Naive B cell (primary cell): ENCODE results near the gene MNDA. TPM values are rescaled to one million over a fixed set of nuclear protein-coding genes. Genes with fewer than 3 reads are reported as not detected.
A peak's percentile ranks its signal among the peaks of the same experiment; 100 is the strongest.
"Not testable (repeated sequence)": the region's sequence is repeated elsewhere in the genome, so short reads cannot be mapped to it uniquely, and the experiment has no call there.

Experiments used
- ATAC-seq, 2 donors: fragments of 150-1000 bp; cut with Tn5 transposase; 2 replicates each; pipeline ENCODE4 v1.10.0; 2021; ENCODE audit warnings: low read depth in 2 of 2, mild to moderate bottlenecking in 2 of 2, moderate library complexity in 2 of 2
- DNase-seq: peaks from one replicate; pipeline ENCODE4 v3.0.0; 2022
- H3K27ac Mint-ChIP-seq, 6 donors: one replicate each; pipeline ENCODE4 v1.8.0; 2020 to 2022; ENCODE audit warnings: mild to moderate bottlenecking in 6 of 6, mixed read lengths in 6 of 6, moderate library complexity in 5 of 6, inconsistent platforms in 2 of 6
- H3K27me3 Mint-ChIP-seq, 3 donors: one replicate each; pipeline ENCODE4 v1.8.0; 2021 to 2022; ENCODE audit warnings: mixed read lengths in 3 of 3, mild to moderate bottlenecking in 1 of 3
- H3K36me3 Mint-ChIP-seq, 2 donors: one replicate each; pipeline ENCODE4 v1.8.0; 2020 to 2022; ENCODE audit warnings: mixed read lengths in 2 of 2, inconsistent platforms in 1 of 2, mild to moderate bottlenecking in 1 of 2
- H3K4me1 Mint-ChIP-seq, 3 donors: one replicate each; pipeline ENCODE4 v1.8.0; 2020 to 2022; ENCODE audit warnings: mixed read lengths in 3 of 3, inconsistent platforms in 1 of 3, mild to moderate bottlenecking in 1 of 3, moderate library complexity in 1 of 3
- H3K4me3 Mint-ChIP-seq, 8 donors: one replicate each; pipeline ENCODE4 v1.8.0; 2020 to 2022; ENCODE audit warnings: mild to moderate bottlenecking in 8 of 8, mixed read lengths in 8 of 8, moderate library complexity in 8 of 8, inconsistent platforms in 2 of 8
- H3K9me3 Mint-ChIP-seq, 7 donors: one replicate each; pipeline ENCODE4 v1.8.0; 2020 to 2022; ENCODE audit warnings: mixed read lengths in 7 of 7, mild to moderate bottlenecking in 5 of 7, inconsistent platforms in 2 of 7, moderate library complexity in 1 of 7
- polyA plus RNA-seq, 6 donors: library from polyadenylated mRNA; unstranded; fragments of 300-500 nt; fragmentation: Illumina TruSeq; gene quantifications; one replicate each; pipeline ENCODE4 v1.2.3, GENCODE V29; 2021; ENCODE audit warnings: low read depth in 6 of 6

The MNDA gene
- polyA plus RNA-seq, 6 donors from 2014 or later, result 6.0 to 26.3 (median 8.8) TPM

DNA sequence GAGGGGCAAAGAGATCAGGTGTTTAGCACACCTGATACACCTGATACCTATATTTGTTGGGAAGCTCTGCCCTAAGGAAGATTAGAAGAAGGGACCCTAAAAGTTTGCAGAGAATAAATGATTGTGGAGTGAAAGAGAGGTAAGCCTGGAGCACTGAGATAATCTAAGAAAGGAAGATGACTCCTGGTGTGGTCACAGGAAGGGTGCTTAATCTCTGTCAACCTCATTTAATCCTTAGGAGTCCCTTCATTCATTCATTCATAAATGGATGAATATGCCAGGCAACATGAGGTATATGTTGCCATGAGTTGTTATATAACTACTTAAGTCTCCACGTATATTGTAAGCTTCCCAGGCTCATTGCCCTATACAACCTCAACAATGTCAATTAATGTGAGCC, 16.2 kb upstream of the MNDA start:
- Mint-ChIP-seq H3K9me3 (no peaks in the 10 kb centered on the region), H3K4me3 (no peak overlapping the region), H3K27ac (no peak overlapping the region), H3K27me3 (no peaks in the 10 kb centered on the region), H3K36me3 (no peaks in the 10 kb centered on the region), H3K4me1 (peaks cover 0 to 10% (median 0%) of the 10 kb centered on the region in 3 donors)
- no peak for ATAC-seq
- DNase-seq, result no peak

DNA sequence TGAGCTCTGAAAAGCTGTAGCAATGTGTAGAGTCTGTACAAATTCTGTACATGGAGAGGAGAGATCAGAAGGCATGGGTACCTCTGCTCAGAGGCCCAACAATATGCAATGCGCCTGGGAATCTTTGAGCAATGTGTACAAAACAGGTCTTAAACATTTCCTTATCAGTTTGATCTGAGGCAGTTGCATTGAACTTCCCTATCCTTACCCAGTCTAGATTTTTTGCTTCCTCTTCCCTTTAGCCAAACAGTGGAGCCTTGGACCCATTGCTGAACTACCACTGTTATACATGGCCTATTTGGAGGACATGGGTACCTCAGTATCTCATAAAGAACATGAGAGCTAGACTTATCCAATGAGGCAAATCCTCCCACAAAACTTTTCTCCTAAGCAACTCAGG, 12.6 kb upstream of the MNDA start:
- Mint-ChIP-seq H3K27me3 (peaks cover 4 to 20% (median 10%) of the 10 kb centered on the region in 3 donors), H3K27ac (no peak overlapping the region), H3K9me3 (no peaks in the 10 kb centered on the region), H3K36me3 (no peaks in the 10 kb centered on the region), H3K4me1 (no peaks in the 10 kb centered on the region), H3K4me3 (no peak overlapping the region)
- DNase-seq (no peak), ATAC-seq (no peak)

DNA sequence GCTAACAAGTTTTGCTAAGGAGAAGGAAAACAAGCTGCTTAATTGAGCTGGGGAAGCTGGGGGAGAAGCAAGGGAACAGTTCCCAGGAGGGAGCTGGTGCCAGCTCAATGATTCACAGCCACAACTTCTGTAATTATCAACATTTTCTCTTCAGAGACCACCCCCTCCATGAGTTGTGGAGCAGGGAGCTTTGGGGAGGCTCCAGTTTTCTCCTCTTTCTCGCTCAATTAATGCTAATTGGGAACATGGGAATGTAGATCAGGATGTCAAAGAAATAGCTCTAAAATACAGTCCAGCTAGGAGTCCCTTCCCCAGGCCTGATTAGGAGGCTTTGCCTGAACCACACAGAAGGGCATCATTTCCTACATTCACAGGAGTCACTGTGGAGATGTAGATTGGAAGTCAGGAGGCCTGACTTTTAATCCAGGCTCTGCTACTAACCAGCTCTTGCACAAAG, 12.1 kb upstream of the MNDA start:
- Mint-ChIP-seq H3K36me3 (no peaks in the 10 kb centered on the region), H3K27me3 (peaks cover 4 to 23% (median 14%) of the 10 kb centered on the region in 3 donors), H3K9me3 (no peaks in the 10 kb centered on the region), H3K4me3 (no peak overlapping the region), H3K27ac (no peak overlapping the region), H3K4me1 (no peaks in the 10 kb centered on the region)
- no peak for DNase-seq
- no peak for ATAC-seq

DNA sequence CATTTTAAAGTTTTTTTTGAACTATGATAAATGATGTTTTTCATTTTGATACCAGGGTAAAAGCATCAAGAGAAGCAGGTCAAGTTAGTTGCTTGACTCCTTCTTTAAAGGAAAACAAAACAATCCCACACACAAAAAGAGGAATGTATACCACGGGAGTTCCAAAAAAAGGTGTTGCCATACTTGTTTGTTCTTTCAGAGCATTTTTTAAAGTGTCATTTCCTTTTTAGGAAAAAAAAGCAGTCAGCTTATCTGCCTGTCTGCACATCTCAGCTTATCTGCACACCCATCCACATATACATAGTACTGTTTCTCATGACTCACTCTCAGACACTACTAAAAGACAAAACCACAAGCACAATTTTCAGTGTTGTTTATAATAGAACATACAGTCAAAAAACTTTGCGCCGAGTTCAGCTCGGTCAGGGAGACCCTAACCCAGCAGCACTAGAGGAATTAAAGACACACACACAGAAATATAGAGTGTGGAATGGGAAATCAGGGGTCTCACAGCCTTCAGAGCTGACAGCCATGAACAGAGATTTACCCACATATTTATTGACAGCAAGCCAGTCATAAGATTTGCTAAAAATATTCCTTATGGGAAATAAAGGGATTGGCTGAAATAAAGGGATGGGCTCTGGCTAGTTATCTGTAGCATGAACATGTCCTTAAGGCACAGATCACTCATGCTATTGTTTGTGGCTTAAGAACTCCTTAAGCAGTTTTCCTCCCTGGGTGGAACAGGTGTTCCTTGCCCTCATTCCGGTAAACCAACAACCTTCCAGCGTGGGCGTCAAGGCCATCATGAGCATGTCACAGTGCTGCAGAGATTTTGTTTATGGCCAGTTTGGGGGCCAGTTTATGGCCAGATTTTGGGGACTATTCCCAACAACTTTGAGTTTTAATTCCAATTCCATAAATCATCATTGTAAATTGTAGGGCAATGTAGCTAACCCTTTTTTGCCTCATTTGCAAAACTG, 11.4 kb upstream of the MNDA start:
- Mint-ChIP-seq H3K9me3 (no peaks in the 10 kb centered on the region), H3K27ac (no peak overlapping the region), H3K36me3 (no peaks in the 10 kb centered on the region), H3K27me3 (peaks cover 4 to 26% (median 21%) of the 10 kb centered on the region in 3 donors), H3K4me1 (no peaks in the 10 kb centered on the region), H3K4me3 (no peak overlapping the region)
- ATAC-seq, result no peak
- DNase-seq, result no peak

DNA sequence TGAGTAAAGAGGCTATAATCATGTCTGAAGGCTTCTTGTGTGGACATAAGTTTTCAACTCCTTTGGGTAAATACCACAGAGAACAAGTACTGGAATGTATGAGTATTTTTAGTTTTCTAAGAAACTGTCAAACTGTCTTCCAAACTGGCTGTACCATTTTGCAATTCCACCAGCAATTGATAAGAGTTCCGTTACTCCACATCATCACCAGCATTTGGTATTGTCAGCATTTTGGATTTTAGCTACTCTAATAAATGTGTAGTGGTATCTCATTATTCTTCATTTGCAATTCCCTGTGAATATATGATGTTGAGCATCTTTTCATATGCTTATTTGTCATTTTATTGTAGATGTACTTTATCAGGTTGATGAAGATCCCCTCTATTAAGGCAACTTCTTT, 9.4 kb upstream of the MNDA start:
- DNase-seq, result no peak
- H3K36me3 Mint-ChIP-seq, result no peaks in the 10 kb centered on the region
- no peak overlapping the region for H3K4me3 Mint-ChIP-seq
- H3K27me3 Mint-ChIP-seq, result peaks cover 4 to 39% (median 31%) of the 10 kb centered on the region in 3 donors
- H3K4me1 Mint-ChIP-seq, result no peaks in the 10 kb centered on the region
- no peak overlapping the region for H3K27ac Mint-ChIP-seq
- ATAC-seq, result no peak
- H3K9me3 Mint-ChIP-seq, result peaks cover 0 to 8% (median 4%) of the 10 kb centered on the region in 7 donors

DNA sequence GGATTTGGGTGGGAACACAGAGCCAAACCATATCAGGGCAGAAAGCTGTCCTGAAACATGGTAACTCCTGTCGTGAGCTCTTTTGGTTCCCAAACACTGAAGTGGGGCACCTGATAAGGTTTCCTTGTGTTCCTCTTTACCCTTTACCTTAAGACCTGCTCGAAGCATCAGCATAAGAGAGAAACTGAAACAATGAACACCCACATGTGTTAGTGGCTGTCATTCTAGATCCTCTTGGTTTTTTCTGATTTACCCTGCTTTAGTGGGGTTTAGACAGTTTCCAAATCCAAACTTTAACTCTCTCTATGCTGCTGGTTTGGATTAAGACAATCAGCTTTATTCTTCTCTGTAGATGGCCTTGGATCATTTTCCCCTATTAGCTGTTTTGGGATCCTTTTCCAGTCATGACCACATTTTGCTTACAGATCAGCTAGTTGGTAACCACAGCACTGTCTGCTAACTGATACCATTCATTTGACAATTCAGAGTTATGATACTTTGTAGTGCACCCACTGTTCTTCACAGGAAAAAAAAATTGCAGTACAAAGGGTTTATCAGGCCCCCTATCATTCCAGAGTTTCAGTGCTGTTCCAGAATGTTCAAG, 975 bp upstream of the MNDA start:
- H3K9me3 Mint-ChIP-seq, result peaks cover 13 to 37% (median 27%) of the 10 kb centered on the region in 7 donors
- H3K4me3 Mint-ChIP-seq, result peak overlapping the region in 3 of 8 donors; percentile 27 to 83 (median 61)
- peaks cover 4 to 29% (median 14%) of the 10 kb centered on the region in 3 donors for H3K4me1 Mint-ChIP-seq
- H3K36me3 Mint-ChIP-seq, result peaks cover 3 to 24% of the 10 kb centered on the region in 2 donors
- peaks cover 0 to 23% (median 17%) of the 10 kb centered on the region in 3 donors for H3K27me3 Mint-ChIP-seq
- peak overlapping the region in 4 of 6 donors; percentile 26 to 88 (median 62) for H3K27ac Mint-ChIP-seq
- ATAC-seq, result peak; percentile 37 to 49
- DNase-seq, result no peak

DNA sequence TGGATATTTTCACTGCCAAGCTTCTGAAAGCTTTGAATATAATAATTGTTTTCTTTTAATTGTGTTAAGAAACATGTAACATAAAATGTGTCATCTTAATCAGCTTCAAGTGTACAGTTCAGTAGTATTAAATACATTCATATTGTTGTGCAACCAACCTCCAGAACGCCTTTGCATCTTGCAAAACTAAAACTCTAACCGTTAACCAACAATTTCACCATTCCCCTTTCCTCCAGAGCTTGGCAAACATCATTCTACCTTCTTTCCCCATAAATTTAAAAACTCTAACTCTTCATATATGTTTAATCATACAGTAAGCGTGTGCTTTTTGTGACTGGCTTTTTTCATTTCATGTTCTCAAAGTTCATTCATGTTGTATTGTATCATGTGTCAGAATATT, 2.1 kb downstream of the MNDA start:
- Mint-ChIP-seq H3K9me3 (peaks cover 5 to 21% (median 15%) of the 10 kb centered on the region in 7 donors), H3K4me3 (peak overlapping the region in 5 of 8 donors; percentile 10 to 70 (median 41)), H3K27ac (peak overlapping the region in 3 of 6 donors; percentile 4 to 44 (median 30)), H3K27me3 (peaks cover 0 to 13% (median 8%) of the 10 kb centered on the region in 3 donors), H3K36me3 (peaks cover 3 to 16% of the 10 kb centered on the region in 2 donors), H3K4me1 (peaks cover 4 to 29% (median 14%) of the 10 kb centered on the region in 3 donors)
- no peak for DNase-seq
- ATAC-seq, result no peak

DNA sequence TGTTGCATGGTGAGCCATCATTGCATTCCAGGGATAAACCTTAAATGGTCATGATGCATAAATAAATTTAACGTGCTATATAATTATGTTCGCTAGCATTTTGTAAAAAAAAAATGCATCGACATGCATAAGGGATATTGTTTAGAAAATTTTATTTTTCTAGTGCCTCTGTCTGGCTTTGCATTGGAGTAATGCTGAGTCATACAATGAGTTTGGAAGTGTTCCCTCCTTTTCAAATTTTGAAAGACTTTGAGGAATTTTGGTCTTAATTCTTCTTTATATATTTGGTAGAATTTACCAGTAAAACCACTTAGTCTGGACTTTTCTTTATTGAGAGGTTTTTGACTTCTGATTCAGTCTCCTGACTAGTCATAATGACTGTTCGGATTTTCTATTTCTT, 4.9 kb downstream of the MNDA start:
- peaks cover 7 to 25% (median 23%) of the 10 kb centered on the region in 3 donors for H3K27me3 Mint-ChIP-seq
- ATAC-seq, result no peak

DNA sequence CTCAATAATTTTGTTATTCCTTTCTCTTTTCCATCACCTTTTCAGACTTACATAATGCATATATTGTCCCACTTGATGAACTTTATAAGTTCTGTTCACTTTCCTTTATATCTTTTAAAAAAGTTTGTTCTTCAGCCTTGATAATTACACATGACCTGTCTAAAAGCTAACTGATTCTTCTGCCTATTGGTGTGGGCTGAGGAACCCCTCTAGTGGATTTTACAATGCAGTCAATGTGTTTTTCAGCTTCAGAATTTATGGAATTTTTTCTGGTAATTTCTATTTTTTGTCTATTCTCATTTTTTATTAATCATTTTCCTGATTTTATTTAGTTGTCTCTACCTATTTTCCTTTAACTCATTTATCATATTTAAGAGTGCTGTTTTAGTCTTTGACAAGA, 7.5 kb downstream of the MNDA start:
- DNase-seq, result no peak
- ATAC-seq, result no peak
- H3K27ac Mint-ChIP-seq, result no peak overlapping the region
- H3K4me1 Mint-ChIP-seq, result no peaks in the 10 kb centered on the region
- peaks cover 7 to 15% of the 10 kb centered on the region in 2 donors for H3K36me3 Mint-ChIP-seq
- no peak overlapping the region for H3K4me3 Mint-ChIP-seq
- H3K9me3 Mint-ChIP-seq, result peaks cover 0 to 16% (median 11%) of the 10 kb centered on the region in 7 donors
- H3K27me3 Mint-ChIP-seq, result peaks cover 7 to 33% (median 32%) of the 10 kb centered on the region in 3 donors

More for the DNA sequence above, 4.9 kb downstream of the MNDA start:
- H3K4me1 Mint-ChIP-seq, result peaks cover 0 to 14% (median 2%) of the 10 kb centered on the region in 3 donors
- no peak overlapping the region for H3K4me3 Mint-ChIP-seq
- DNase-seq, result no peak
- peaks cover 0 to 16% (median 11%) of the 10 kb centered on the region in 7 donors for H3K9me3 Mint-ChIP-seq
- H3K36me3 Mint-ChIP-seq, result peaks cover 7 to 15% of the 10 kb centered on the region in 2 donors
- no peak overlapping the region for H3K27ac Mint-ChIP-seq

DNA sequence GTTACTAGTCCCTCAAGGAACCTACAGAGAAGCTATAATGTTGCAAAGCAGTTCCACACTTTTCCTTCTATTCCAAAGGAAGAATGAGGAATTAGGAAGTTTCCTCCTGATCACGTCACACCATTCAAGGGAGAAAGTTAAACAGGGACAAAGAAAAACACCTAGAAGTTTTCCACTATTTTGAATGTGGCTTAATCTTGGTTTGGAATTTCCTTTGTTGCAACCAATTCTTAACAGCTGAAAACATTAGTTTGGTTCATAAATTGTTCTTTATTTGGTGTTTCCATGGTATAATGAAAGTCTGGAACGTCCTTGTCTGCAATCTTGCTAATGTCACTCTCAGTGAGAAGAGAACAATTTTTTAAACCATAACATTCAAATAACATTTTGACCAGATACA, 8.4 kb downstream of the MNDA start:
- ATAC-seq, result no peak

DNA sequence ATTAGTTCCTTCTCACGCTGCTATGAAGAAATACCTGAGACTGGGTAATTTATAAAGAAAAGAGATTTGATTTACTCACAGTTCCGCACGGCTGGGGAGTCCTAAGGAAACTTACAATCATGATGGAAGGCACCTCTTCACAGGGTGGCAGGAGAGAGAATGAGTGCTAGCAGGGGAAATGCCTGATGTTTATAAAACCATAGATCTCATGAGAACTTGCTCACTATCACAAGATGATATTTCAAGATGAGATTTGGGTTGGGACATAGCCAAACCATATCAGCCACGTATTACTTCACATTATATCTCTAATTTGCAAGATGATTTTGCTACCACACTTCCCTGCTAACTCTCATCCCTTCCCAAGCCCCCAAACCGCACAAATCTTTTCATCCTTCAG, 9.1 kb downstream of the MNDA start:
- Mint-ChIP-seq H3K27me3 (peaks cover 7 to 40% (median 32%) of the 10 kb centered on the region in 3 donors), H3K4me3 (no peak overlapping the region), H3K9me3 (peaks cover 0 to 16% (median 11%) of the 10 kb centered on the region in 7 donors), H3K36me3 (peaks cover 7 to 15% of the 10 kb centered on the region in 2 donors), H3K4me1 (no peaks in the 10 kb centered on the region), H3K27ac (no peak overlapping the region)
- no peak for ATAC-seq
- DNase-seq, result no peak

More for the DNA sequence above, 8.4 kb downstream of the MNDA start:
- DNase-seq, result no peak
- H3K27me3 Mint-ChIP-seq, result peaks cover 7 to 40% (median 32%) of the 10 kb centered on the region in 3 donors
- peaks cover 0 to 16% (median 11%) of the 10 kb centered on the region in 7 donors for H3K9me3 Mint-ChIP-seq
- H3K4me3 Mint-ChIP-seq, result no peak overlapping the region
- peaks cover 7 to 15% of the 10 kb centered on the region in 2 donors for H3K36me3 Mint-ChIP-seq
- H3K27ac Mint-ChIP-seq, result peak overlapping the region in 1 of 6 donors; percentile 77
- no peaks in the 10 kb centered on the region for H3K4me1 Mint-ChIP-seq

DNA sequence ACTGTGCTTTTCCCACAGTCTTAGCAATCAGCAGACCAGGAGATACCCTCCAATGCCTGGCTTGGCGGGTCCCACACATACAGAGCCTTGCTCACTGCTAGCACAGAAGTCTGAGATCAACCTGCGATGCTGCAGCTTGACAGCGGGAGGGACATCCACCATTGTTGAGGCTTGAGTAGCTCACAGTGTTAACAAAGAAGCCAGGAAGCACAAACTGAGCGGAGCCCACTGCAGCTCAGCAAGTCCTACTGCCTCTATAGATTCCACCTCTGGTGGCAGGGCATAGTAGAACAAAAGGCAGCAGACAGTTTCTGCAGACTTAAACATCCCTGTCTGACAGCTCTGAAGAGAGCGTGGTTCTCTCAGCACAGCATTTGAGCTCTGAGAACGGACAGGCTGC, 33.4 kb downstream of the MNDA start:
- DNase-seq, result no peak
- H3K4me1 Mint-ChIP-seq, result no peaks in the 10 kb centered on the region
- H3K4me3 Mint-ChIP-seq, result no peak overlapping the region
- peaks cover 11 to 33% (median 23%) of the 10 kb centered on the region in 7 donors for H3K9me3 Mint-ChIP-seq
- H3K27me3 Mint-ChIP-seq, result peaks cover 16 to 30% (median 25%) of the 10 kb centered on the region in 3 donors
- peaks cover 6 to 17% of the 10 kb centered on the region in 2 donors for H3K36me3 Mint-ChIP-seq
- ATAC-seq, result no peak
- H3K27ac Mint-ChIP-seq, result no peak overlapping the region

DNA sequence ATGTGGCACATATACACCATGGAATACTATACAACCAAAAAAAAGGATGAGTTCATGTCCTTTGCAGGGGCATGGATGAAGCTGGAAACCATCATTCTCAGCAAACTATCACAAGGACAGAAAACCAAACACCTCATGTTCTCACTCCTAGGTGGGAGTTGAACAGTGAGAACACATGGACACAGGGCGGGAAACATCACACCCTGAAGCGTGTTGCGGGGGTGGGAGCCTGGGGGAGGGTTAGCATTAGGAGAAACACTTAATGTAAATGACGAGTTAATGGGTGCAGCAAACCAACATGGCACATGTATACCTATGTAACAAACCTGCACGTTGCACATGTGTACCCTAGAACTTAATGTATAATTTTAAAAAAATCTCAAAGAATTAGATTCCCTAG, 39.3 kb downstream of the MNDA start:
- Mint-ChIP-seq H3K27ac (peak overlapping the region in 1 of 6 donors; percentile 6), H3K27me3 (peaks cover 5 to 20% (median 13%) of the 10 kb centered on the region in 3 donors), H3K9me3 (peaks cover 2 to 11% (median 7%) of the 10 kb centered on the region in 7 donors)
- not testable (repeated sequence) for H3K4me3 Mint-ChIP-seq, ATAC-seq, DNase-seq, H3K4me1 Mint-ChIP-seq, H3K36me3 Mint-ChIP-seq
